GM19395 (cell line): ENCODE measurements around the gene TTC28.
"Not testable (repeated sequence)": the region's sequence is repeated elsewhere in the genome, so short reads cannot be mapped to it uniquely, and the experiment has no call there.

ENCODE experiments used
- ATAC-seq: cut with Tn5 transposase; IDR thresholded peaks from one replicate; pipeline ENCODE4 v1.9.1; 2021; ENCODE audit warnings: mild to moderate bottlenecking, moderate library complexity; ENCODE audit not compliant: unreplicated experiment

The TTC28 gene

DNA sequence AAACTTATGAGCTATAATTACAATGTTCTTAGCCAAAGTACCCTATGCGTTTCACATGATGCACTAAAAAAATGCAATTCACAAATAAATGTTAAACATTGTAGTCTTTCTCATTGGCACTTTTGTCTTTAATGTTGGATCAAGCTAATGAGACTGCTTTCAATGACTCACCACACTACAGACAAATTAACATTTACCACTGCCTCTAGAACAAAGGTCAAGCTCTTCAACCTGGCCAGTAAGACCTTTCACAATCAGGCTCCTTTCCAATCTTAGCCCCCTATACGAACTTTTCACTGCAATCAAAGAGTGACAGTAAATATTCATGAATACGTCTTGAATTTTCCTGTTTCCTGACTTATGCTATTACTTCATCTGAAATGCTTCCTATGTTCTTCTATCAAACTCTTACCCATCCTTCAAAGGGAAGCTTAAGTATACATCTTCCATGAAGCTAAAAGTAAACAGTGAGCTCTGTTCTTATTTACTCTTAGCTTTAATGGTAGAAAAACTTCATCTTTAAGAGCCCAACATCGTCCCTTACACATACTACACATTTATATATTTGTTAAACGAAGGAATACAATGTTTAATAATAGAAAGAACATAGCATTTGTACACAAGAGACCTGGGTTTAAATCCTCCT lies 433.9 kb downstream of the TTC28 start:
- ATAC-seq, result no peak

DNA sequence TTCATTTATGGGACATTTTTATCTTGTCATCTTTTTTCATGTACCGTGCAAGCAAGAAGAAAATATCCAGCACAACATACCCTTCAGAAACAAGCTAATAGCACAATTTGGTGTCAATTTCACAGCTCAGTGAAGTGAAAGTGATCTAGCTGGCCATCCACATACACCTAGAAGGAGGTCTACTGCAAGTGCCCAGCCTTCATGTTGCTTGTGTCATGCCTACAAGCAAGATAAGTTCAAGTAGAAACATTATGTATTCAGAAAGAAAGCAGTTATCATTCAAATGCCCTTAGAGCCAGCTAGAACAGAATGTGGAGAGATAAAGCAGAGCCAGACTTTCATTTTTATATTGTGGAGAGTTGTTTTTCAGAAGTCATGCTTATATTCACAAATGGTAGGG lies 434.9 kb downstream of the TTC28 start:
- no peak for ATAC-seq

DNA sequence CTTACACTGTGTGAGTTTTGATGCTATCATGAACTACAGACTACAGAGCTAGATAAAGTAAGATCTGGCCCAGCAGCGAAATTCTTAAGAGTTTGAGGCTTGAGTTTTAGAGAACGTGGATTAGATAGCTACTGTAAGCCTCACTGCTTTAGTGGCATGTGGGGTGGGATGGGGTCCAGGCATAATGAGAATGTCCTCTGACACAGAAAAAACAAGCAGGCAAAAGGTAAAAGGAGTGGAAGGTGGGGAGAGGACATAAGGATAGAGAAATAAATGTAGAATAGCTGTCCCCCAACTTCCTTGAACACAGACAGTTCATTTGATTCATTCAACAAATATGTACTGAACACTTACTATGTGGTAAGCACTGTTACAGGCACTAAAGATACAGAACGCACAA lies 436.1 kb downstream of the TTC28 start:
- ATAC-seq, result no peak

DNA sequence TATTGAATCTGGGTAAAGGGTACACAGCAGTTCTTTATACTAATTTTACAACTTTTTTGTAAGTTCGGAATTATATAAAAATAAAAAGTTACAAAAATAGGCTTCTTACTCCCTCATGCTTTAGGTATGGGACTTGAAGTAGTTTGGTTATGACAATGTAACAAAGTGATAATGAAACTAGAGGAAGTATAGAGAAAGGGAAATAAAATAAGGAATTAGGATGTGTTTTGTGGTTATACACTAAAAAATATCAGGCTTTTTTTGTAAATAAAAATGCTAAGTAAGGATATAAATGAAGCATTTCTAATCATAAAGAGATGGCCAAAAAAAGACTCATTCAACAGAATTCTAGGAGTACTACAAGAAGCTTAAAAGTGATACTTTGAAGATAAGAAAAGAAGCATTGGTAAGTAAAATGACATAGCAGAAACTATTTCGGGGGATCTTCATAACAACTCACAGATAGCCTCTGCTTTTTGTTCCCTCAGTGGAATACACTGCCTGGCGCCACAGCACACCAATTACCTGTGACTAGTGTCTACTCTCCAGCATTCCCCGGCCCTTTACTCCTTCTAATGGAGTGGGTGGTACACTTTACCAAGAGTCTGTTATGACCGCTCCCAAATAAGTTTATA lies 437.9 kb downstream of the TTC28 start:
- no peak for ATAC-seq

DNA sequence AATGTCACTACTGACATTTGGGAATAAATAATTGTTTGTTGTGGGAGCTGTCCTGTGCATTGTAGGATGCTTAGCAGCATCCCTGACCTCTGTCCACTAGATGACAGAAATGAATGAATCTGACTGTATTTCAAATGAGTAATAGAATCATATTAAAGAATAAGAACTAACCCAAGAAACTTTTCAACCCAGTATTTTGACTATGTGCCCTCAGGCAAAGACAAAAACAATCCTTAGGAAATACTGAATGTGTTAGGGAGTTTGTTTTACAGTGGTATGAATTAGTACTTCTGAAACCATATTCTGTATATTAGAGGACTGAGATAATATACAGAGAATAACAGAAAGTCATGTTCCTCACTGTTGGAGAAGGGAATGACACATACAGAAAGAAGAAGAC lies 439.7 kb downstream of the TTC28 start:
- no peak for ATAC-seq

DNA sequence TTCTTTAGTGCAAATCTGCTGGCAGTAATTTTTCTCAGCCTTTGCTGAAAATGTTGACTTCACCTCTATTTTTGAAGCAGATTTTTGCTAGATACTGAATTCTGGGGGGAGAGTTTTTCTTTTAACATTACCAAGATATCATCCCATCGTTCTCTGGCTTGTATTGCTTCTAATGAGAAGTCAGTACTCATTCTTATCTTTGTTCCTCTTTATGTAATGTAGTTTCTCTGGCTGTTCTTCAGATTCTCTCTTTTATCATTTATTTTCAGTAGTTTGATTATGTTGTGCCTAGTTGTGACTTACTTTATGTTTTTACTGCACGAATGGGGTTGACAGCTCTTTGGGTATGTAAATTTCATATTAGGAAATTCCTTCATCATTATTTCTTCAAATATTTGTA lies 441.9 kb downstream of the TTC28 start:
- ATAC-seq, result no peak

DNA sequence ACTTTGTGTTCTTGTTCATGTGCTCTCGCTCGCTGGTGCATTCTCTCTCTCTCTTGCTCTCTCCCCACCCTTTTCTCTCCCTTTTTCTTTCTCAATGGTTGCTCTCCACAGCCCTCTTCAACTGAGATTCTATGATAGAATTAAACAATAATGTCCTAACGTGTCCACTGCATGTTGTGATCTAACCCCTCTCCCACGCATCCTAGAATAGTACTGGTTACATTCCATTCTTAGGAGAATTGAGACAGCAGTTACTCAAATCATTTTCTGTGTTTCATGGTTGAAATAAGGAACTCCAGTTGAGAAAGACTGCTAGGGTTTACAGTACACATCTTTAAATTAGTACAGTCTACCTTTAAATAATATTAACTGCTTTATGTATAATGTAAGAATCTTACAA lies 442.5 kb downstream of the TTC28 start:
- ATAC-seq, result no peak

DNA sequence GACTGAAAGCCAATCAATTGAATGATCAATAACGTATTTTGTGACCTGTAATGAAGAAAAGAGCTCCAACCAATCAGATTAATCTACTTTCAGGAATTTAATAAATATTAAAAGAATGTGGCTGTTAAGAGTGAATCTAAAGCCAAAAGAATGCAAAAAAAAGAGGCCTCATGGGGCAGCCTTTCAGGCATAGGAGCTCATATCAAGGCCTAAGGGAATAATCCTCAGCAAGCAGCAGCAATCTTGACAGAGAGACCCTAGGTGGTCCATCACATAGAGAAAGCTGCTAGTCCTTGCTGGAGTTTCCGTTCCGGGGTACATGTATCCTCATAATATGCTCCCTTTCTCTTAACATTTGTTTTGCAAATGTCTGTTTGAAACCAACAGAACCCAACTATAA lies 447.4 kb downstream of the TTC28 start:
- ATAC-seq, result no peak

DNA sequence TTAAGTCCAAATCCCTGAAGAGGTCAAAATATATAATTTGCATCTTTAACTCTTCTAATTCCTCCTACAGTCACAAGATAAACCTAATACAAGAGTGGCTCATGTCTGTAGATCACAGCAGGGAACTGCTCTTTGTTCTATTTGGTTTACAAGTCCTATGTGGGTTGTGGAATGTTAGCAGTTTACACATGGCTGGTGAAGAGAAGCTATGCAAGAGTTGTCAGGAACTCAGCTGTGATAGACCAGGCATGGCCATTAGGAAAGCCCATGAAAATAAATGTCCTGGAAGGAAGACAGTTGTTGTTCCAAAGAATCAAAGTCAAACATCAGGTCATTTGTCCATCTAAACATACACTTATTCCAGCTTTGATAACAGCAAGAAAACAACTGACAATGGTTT lies 448.2 kb downstream of the TTC28 start:
- no peak for ATAC-seq

DNA sequence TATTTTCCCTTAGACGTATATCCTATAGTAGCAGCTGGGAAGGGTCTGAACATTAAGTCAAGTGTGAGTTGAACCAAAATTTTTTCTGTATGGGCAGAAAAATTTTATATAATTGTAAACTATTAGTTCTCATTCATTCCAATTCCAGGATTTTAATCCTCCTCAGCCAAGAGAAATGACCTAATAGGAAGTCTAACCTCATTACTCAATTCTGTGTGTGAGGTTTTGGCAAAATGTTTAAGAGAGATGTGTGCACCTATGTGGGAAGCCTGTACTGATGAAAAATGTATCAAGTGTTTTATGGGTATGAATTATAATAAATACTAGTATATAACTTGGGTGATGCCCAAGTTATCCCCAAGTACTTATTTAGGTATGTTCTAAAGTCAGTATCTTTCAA lies 449.0 kb downstream of the TTC28 start:
- no peak for ATAC-seq

DNA sequence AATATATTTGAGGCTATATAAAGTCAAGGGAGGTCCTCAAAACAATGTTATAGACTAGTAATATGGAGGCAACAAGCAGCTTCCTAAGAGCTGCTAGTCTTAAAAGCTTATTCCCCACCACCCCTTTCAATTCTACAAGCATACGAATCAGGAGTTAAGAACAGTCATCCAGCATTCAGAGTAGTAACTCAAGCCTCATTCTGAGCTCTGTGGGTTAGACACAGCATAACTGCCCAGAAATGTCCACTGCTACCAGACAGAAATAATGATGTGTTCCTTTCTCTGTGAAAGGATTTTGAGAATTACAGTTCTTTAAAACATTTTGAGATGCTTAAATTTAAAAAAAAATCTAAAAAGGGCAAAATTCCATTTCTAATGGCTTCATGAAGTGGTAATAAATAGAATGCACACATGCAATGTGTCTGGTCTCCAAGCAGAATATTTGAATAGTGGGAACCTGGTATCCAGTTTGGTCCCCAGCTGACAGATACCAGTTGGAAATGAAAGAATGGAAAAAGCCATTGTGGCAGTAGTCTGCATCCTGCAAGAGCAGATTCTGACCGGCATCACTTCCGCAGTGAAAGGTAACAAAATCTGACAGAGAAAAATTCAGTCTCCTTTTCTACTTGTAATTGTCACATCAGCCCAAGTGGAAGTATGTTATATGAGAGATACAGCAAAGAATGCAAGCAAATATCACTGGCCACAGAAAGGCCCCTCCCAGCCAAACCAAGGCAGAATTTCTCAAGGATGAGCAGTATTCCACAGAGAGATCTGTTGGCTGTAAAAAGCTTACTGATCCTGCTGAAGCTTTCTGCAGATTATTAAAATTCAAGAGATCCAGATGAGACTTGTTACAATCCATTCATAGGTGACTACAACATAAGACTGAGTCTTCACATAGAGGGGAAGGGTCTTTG lies 449.8 kb downstream of the TTC28 start:
- ATAC-seq, result no peak

DNA sequence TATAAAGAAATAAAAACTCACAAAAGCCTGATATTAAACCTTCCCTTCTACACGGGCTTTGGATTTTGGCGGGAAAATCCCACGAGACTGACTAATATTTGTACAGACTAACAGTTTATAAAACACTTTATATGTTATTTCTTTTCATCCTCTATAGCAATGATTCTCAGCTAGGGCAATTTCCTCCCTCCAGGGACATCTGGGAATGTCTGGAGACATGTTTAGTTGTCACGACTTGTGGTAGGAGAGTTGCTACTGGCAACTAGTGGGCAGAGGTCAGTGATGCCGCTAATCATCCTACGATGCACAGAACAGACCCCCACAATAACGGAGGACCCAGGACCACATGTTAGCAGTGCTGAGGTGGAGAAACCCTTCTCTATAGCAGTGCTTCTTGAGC lies 455.8 kb downstream of the TTC28 start:
- ATAC-seq, result no peak

DNA sequence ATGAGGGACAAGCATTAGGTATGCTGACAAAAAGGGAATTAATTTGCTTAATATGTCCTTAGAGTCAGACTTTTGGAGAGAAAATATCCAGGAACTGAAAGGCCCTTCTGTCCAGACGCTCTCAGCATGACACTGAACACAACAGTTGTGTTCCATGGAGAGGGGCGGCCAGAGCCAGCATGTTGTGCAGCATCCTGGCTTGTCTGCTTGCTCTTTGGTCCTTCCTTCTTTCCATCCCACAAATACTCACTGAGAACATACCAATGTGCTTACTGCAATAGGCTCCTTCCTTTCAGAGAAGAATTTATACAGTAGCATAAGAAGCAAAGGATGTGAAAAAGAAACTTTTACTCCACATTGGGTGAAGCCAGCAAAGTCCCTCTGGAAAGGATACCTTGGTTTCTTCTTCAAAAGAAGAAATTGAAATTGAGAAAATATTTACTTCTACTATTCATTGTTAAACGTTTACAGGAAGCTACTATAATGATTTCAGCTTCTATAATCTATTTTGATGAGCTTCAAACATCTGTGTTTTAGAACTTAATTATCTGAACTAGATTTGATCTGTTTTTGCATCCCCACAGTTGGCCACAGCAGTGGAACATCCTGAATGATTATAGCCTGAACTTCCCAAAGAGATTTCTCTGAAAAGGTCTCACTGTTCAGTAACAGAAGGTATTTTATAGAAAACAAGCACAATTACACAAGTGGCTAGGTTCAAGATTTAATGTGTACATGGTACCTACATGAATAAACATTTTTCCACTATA lies 456.5 kb downstream of the TTC28 start:
- no peak for ATAC-seq

DNA sequence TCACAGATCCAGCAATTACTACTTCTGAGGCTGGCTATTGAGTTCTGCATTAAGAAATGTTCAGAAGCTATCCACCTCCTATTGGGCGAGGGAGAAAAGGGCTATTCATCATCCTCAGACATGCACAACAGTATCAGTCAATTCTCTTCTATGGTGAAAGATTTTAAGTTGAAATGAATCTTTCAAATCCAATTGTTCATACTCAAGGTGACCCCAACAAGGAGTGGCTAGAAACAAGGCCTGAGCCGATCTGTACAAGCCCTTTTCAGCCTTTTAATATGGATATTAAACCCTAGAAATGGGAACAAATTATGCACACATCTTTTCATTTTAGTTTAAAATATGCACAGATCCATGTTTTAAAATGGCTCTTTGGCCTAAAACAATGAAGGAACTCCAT lies 457.1 kb downstream of the TTC28 start:
- no peak for ATAC-seq

DNA sequence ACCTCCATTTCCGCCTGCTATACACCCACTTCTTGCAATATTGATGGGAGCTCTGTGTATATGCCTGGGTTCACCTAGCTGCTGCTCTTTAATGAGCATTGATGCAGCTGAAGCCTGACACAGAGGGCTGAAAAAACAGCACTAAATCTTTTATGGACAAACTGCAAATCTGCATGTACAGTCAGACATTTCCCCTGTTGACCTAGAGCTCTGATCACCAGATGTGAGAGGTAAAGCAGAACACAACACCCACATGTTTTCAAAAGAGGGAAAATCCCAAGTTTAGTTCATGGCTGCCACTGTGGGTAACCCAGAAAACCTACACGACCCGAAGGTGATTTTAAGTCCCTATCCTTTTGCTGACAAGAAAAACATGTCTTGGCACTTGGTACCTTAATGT lies 457.6 kb downstream of the TTC28 start:
- no peak for ATAC-seq

DNA sequence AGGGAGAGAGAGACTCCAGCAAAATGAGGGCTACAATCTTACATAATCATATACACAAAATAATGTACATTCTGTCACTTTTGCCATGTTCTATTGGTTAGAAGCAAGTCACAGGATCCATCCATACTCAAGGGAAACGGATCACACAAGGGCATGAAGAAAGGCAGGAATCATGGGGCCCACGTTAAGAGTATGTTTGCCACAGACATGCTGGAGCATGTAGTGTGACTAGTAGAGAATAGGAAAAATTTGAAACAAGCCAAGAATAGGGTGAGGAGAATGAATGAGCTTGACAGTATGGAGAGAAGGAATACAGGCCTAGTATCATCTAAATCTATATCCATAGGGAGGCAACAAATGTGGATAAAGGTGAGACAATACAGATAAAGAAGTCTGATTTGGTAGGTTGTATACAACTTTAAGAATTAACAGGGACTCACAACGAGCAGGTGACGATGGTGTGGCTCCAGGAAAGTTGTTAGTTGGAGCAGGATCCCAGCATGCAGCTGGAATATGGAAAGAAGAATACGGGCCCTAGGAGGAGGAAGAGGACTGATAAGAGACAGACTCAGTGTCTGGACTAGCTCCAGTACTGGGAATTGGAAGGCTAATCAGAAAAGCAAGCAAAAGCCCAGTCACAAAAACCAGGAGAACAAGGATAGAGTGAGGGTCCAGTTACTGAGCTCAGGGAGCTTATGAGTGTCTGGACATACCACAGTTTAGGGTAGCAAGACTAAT lies 458.8 kb downstream of the TTC28 start:
- ATAC-seq, result no peak

DNA sequence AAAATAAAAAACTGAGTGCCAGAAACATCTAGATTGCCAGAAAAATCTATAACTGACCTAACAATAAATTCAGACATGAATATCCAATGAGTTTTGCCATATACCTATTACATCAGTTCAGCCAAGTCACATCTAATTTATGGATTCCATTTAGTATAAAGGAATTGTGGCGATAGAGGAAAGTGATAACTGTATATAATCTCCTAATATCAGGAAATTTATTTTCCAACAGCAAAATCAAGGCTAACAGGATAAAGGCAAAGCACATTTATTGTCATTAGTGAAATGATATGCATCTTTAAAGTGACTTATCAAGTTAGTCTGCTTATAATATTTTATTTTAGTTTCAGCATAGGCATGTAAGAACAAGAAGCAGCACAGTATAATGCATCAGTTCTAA lies 462.4 kb downstream of the TTC28 start:
- ATAC-seq, result no peak

DNA sequence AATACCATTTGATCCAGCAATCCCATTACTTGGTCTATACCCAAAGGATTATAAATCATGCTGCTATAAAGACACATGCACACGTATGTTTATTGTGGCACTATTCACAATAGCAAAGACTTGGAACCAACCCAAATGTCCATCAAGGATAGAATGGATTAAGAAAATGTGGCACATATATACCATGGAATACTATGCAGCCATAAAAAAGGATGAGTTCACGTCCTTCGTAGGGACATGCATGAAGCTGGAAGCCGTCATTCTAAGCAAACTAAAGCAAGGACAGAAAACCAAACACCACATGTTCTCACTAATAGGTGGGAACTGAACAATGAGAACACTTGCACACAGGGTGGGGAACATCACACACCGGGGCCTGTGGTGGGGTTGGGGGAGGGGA lies 464.9 kb downstream of the TTC28 start:
- ATAC-seq, result not testable (repeated sequence)

DNA sequence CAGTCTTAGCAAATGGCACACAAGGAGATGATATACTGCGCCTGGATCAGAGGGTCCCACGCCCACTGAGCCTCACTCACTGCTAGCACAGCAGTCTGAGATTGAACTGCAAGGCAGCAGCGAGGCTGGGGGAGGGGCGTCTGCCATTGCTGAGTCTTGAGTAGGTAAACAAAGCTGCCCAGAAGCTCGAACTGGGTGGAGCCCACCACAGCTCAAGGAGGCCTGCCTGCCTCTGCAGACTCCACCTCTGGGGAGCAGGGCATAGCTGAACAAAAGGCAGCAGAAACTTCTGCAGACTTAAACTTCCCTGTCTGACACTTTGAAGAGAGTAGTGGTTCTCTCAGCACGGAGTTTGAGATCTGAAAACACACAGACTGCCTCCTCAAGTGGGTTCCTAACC lies 470.2 kb downstream of the TTC28 start:
- not testable (repeated sequence) for ATAC-seq

DNA sequence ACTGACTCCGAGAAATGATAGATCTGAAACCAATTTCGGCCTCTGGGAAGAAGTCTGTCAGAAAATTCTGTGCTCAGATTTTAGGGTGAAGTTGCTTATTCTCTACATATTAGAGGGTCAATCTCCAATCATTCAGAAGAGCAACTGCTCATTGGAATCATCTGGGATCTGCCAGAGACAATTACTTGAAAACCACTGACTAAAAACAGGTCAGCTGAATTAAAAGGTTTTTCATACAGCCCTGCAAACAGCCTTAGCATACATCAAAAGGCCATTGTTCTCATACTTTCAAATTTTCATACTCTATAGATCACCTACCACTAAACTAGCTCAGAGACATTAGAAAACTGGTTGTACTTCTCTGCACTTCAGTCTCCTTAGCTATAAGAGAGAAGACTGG lies 470.9 kb downstream of the TTC28 start:
- no peak for ATAC-seq

DNA sequence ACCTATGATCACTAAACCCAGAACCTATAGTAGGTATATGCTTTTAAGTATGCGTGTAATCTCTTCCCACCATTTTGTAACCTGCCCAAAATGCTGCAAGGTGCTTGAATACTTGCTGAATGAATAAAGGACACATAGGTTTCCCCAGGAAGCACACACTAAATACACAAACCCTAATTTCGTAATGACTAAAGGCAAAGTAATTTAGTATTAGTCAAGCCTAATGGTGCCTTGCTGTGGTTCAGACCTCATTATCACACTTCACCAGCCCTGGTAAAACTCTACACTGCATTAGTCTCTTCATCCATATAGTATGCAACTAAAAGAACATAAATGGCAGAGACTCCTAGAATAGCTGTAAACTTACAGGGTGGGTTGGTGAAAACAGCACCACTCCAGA lies 471.6 kb downstream of the TTC28 start:
- no peak for ATAC-seq
